GM21367 (cell line): ENCODE measurements around the gene GSC2.

Experiments used
- ATAC-seq: cut with Tn5 transposase; IDR thresholded peaks from one replicate; pipeline ENCODE4 v1.9.1; 2021; ENCODE audit not compliant: unreplicated experiment

GSC2 gene

GRCh38 chr22:19121631-19122142 lies 28.4 kb downstream of the GSC2 start:
- peak; percentile 10 for ATAC-seq

DNA sequence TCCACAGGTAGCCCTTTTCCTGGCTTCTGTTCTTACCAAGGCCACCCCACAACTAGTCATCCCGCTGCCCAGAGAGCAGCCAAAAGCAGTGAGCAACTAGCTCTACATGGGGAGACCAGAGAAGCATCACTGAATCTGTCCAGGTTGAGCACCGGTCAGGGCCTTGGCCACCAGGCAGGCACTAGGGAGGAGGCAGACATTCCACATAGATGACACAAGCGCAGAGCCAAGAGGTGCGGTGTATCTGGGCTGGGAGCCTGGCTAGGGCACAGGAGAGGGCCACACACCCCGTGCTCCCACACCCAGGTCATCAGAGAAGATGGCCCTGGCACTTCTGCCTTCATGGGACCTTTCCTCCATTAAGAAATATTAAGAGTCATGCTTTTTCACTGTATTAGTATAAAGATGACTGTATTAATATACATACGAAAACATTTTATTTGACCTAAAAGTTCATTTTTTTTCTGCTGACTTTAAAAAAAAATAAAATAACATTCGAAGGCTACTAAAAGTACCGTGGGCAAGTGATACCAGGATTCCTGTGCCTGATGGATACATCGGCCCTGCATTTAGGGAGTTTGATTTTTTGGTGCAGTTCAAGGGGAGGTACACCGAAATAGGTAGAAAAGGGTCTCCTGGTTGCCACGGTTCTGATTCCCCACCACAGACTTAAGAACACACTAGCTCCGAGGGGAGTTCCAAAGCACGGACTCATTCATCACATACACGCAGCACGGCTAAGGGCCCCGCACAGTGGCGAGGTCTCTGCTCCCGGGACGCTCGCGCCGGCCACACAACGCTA lies 29.1 kb downstream of the GSC2 start:
- ATAC-seq = peak; percentile 8

DNA sequence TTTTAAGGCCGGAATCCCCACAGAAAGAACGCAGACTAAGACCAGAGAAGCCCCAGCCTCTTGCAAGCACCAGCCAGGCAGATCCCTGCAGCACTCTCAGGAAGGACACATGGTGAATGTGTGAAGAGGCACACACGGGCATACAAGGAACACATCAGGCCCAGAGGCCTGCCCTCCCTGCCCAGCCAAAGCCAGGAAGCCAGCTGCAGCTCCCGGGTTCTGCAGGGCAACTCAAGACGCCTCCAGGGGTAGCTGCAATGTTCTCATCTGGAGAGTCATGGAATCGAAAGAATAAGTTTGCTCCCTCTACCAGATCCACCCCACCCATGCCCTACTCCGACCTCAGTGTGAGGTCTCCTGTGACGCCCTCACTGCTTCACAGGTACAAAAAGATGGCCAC lies 30.1 kb downstream of the GSC2 start:
- no peak for ATAC-seq

- peak; percentile 35 for ATAC-seq
Observed at GRCh38 chr22:19118329-19118880, 31.7 kb downstream of the GSC2 start.

DNA sequence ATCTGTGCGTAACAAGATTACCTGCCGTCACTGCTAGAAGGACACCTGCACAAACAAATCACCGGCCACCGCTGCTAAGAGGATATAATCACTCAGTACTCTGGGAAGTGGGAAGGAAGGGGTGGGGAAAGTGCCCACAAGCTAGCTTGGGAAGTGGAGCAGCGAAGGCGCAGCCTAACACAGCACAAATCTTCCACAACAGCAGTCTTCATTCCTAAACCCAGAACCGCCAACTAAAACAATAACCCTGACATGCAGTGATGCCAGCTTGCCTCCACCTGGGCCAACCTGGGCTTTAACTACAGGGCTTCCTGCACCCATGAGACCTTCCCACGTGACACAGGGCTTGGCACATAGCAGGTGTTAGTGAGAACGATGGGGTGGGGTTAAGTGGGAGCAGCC lies 33.0 kb downstream of the GSC2 start:
- no peak for ATAC-seq

DNA sequence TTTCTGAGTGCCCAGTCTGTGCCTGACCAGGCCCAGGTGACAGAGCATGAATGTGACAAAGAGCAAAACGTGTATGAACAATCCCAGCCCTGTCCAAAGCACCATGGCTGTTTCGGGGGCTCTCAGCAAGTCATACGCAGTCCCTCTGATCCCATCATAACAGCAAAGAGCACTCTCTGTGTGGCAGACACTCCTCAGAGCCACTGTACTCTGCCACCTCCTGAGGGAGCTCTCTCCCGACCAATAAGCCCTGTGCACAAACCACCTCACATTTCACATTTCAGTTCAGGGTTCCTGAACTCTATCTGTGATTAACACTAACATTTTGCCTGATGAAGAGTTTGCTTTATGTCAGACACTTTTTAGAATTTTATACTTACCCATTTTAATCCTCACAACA lies 34.5 kb downstream of the GSC2 start:
- ATAC-seq = no peak

- ATAC-seq = no peak
Observed at GRCh38 chr22:19114984-19115552, 35.0 kb downstream of the GSC2 start.

GRCh38 chr22:19113429-19113828 lies 36.7 kb downstream of the GSC2 start:
- no peak for ATAC-seq

- no peak for ATAC-seq
Observed at GRCh38 chr22:19111584-19111983, 38.5 kb downstream of the GSC2 start.

GRCh38 chr22:19111140-19111539 lies 39.0 kb downstream of the GSC2 start:
- no peak for ATAC-seq

- ATAC-seq = no peak
Observed at GRCh38 chr22:19110646-19111045, 39.4 kb downstream of the GSC2 start.

DNA sequence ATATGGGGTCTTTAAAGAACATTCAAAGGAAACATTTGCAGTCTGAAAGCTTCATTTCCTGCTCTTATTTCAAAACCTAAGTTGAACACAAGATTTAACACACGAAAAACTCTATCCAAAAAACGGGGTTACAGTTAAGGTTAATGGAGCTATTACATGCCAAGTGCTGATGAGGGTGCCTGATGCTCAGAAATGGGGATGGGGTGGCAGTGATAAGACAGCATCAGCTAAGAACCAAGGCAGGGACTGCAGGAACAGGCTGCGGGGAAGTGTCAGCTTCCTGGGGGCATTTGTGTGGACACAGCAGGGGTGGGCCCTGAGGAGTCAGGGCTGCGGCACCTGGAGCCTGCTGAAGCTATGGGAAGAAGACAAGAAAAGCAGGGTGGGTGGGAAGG lies 40.0 kb downstream of the GSC2 start:
- ATAC-seq = no peak

DNA sequence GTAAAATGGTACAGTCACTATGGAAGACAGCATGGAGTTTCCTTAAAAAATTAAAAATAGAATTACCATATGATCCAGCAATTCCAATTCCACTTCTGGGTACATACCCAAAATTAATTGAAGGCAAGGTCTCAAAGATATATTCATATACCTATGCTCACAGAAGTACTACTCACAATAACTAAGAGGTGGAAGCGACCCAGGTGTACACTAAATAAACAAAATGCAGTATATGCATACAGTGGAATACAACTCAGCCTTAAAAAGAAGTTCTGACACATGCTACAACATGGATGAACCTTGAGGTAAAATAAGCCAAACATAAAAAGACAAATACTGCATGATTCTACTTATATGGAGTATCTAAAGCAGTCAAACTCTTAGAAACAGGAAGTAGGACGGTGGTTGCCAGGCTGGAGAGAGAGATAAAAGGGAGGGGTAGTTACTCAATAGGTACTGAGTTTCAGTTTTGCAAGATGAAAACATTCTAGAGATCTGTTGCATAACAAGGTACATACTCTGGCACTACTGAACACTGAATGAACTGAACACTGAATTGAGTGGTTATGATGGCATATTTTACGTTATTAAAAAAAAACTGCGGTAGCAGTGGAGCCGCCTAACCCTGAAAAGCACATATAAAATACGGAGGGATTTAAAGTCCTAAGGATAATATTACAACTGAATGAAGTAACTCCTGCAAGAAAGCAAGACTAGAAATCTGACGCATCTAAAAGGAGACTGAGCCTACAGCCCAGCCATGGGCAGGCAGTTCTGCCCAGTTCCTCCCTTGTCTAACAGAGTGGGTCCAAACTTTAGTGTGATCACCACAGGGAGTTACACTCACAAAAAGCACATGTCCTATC lies 40.7 kb downstream of the GSC2 start:
- peak; percentile 62 for ATAC-seq

GRCh38 chr22:19108807-19109197 lies 41.3 kb downstream of the GSC2 start:
- no peak for ATAC-seq

DNA sequence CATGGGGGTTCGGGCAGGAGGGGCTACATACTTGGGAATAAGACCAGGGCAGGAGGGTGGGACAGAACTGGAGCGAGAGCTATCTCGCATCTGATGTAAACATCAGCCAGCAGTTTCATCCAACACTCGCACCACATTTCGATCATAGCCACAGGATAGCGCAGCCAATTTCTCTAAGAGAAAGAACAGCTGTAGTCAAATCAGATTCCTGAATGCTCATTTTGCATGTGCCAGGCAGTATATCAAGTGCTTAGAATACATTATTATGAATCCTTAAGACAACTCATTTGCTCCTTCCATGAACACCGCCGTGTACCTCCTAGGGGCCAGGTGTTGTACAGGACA lies 42.4 kb downstream of the GSC2 start:
- ATAC-seq = no peak

GRCh38 chr22:19106886-19107729 lies 43.0 kb downstream of the GSC2 start:
- no peak for ATAC-seq

DNA sequence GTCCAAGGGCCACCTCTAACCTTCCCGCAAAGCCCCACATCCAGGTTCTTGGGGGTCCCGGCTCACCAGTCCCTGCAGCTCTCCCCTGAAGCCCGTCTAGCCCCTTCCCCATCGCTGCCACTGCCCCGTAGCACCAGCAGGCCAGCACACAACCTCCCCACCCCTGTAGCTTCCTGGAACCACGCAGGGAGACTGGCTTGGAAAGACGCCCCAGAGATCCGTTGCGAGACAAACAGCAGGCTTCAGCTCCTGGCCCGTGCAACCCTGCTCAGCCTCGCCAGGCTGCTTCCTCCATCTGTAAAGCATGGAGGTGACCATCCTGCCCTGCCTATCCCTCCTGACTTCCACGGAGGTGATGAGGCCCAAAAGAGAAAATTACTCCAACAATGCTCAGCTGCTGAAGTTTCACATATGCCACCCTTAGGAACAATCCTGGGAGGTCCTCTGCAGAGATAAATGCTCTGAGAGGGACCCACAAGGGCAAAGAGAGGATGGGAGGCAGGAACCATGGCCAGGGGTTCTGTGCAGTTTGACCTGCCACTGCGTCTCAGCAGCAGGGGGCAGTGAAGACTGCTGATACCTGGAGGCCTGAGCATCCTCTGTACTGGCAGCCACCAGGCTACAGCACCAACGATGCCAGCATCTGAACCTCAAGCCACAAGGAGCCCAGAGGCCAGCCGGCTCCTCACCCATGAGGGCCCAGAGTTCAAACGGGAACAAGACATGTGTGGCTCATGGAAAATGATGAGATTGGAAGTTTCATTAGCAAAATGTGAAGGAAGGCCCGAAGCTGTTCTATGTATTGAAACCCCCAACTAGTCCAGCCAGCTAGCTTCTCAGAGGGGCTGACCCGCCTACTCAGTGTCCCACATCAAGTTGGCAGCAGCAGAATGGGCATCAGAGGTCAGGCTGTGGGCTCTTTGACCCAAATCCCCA lies 44.0 kb downstream of the GSC2 start:
- no peak for ATAC-seq

DNA sequence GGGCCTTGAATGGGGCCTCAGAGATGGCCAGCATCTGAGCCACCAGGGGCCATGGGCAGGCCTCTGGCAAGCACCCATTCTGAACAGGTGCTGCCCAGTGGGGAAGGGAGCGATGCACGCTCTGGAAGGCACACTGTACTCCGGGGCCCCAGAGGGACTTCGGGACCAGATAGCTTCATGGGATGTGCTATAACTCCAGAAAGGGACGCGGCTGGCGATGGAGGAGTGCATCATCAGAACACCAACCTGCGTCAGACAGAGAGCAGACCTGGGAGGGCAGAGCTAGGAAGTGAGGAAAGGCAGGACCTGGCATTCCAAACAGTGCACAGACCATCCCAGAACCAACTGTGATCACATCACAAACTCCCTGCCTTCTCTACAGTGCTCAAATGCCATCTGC lies 44.6 kb downstream of the GSC2 start:
- ATAC-seq = no peak
